ENCODE results near the gene TAS2R14. TPM values are rescaled to one million over a fixed set of nuclear protein-coding genes. Genes with fewer than 3 reads are reported as not detected.

The TAS2R14 gene
- total RNA-seq, 1 experiment from 2014 or later, result 1.3 TPM

- ChIA-PET POLR2A (no interaction called here), CTCF (no interaction called here)
- H3K27me3 Mint-ChIP-seq (ENCODE audit: low read depth), result no peaks in the 10 kb centered on the region
- peaks cover 8% of the 10 kb centered on the region; the same call in 1 of the 2 replicates for H3K36me3 Mint-ChIP-seq
- peaks cover 9% of the 10 kb centered on the region for H3K4me1 Mint-ChIP-seq
- no peak for ATAC-seq
- no peak overlapping the region for H3K4me3 Mint-ChIP-seq
- H3K9me3 Mint-ChIP-seq, result peaks cover 18% of the 10 kb centered on the region
- no peak overlapping the region for H3K27ac Mint-ChIP-seq
- DNase-seq (ENCODE audit: low spot score), result no peak
- no peak for TF ChIP-seq SMAD3 (CRISPR knock-in tag; IDR thresholded peaks at IDR 0.05; ENCODE audit: borderline replicate concordance)
Measured at GRCh38 chr12:10957741-10958140, 18.7 kb upstream of the TAS2R14 start.

GRCh38 chr12:10956085-10956484 is 17.0 kb upstream of the TAS2R14 start:
- H3K36me3 Mint-ChIP-seq, result peaks cover 10% of the 10 kb centered on the region
- H3K4me3 Mint-ChIP-seq, result no peak overlapping the region
- H3K4me1 Mint-ChIP-seq, result peaks cover 9% of the 10 kb centered on the region
- no peaks in the 10 kb centered on the region for H3K27me3 Mint-ChIP-seq (ENCODE audit: low read depth)
- H3K27ac Mint-ChIP-seq, result no peak overlapping the region
- no peak for DNase-seq (ENCODE audit: low spot score)
- H3K9me3 Mint-ChIP-seq, result peaks cover 20% of the 10 kb centered on the region
- no peak for TF ChIP-seq TP53 (CRISPR knock-in tag; IDR thresholded peaks at IDR 0.05)
- TF ChIP-seq STAT6 (CRISPR knock-in tag; conservative IDR thresholded peaks at IDR 0.05; ENCODE audit: low read depth), result no peak
- TF ChIP-seq ZNF219 (CRISPR knock-in tag; IDR thresholded peaks at IDR 0.05; ENCODE audit: borderline replicate concordance), result no peak
- TF ChIP-seq USF2 (CRISPR knock-in tag; IDR thresholded peaks at IDR 0.05), result no peak
- TF ChIP-seq USF1 (CRISPR knock-in tag; IDR thresholded peaks at IDR 0.05), result no peak
- TF ChIP-seq ZMAT4 (CRISPR knock-in tag; IDR thresholded peaks at IDR 0.05), result no peak
- no peak for TF ChIP-seq MXD4 (CRISPR knock-in tag; IDR thresholded peaks at IDR 0.05; ENCODE audit: borderline replicate concordance)
- no peak for TF ChIP-seq ZNF416 (CRISPR knock-in tag; IDR thresholded peaks at IDR 0.05)
- no peak for TF ChIP-seq GTF2I (CRISPR knock-in tag; conservative IDR thresholded peaks at IDR 0.05)
- TF ChIP-seq FOXJ3 (CRISPR knock-in tag; IDR thresholded peaks at IDR 0.05; ENCODE audit: borderline replicate concordance), result no peak
- ATAC-seq, result no peak
- ChIA-PET CTCF (no interaction called here), POLR2A (no interaction called here)

GRCh38 chr12:10952645-10953044 is 13.6 kb upstream of the TAS2R14 start:
- TF ChIP-seq PREB (CRISPR knock-in tag; IDR thresholded peaks at IDR 0.05; ENCODE audit: borderline replicate concordance), result no peak
- TF ChIP-seq ZNF138 (CRISPR knock-in tag; conservative IDR thresholded peaks at IDR 0.05), result no peak
- no peak for TF ChIP-seq KAT7 (CRISPR knock-in tag; IDR thresholded peaks at IDR 0.05; ENCODE audit: borderline replicate concordance)
- Mint-ChIP-seq H3K4me3 (no peak overlapping the region), H3K9me3 (peaks cover 45% of the 10 kb centered on the region), H3K36me3 (peaks cover 32% of the 10 kb centered on the region), H3K4me1 (peaks cover 9% of the 10 kb centered on the region), H3K27ac (no peak overlapping the region), H3K27me3 (ENCODE audit: low read depth) (no peaks in the 10 kb centered on the region)
- CTCF ChIA-PET, result interaction anchor here (0.7 kb wide), 1 partner anchor 247 kb away, joined by 3 read pairs; no protein-coding TSS in a partner anchor
- POLR2A ChIA-PET, result no interaction called here
- DNase-seq (ENCODE audit: low spot score) (no peak), ATAC-seq (no peak)

- Mint-ChIP-seq H3K36me3 (peaks cover 50% of the 10 kb centered on the region), H3K27ac (no peak overlapping the region), H3K9me3 (peaks cover 54% of the 10 kb centered on the region), H3K4me3 (no peak overlapping the region), H3K27me3 (ENCODE audit: low read depth) (no peaks in the 10 kb centered on the region; the same call in 1 of the 2 replicates), H3K4me1 (peaks cover 21% of the 10 kb centered on the region)
- CTCF ChIA-PET, result no interaction called here
- DNase-seq (ENCODE audit: low spot score) (no peak), ATAC-seq (no peak)
- POLR2A ChIA-PET, result no interaction called here
- TF ChIP-seq RORB (CRISPR knock-in tag; IDR thresholded peaks at IDR 0.05) (no peak), JUN (CRISPR knock-in tag; IDR thresholded peaks at IDR 0.05) (no peak), ZNF416 (CRISPR knock-in tag; IDR thresholded peaks at IDR 0.05) (no peak), TEAD1 (CRISPR knock-in tag; IDR thresholded peaks at IDR 0.05) (no peak), ELF4 (CRISPR knock-in tag; IDR thresholded peaks at IDR 0.05; ENCODE audit: low read depth) (no peak), FOXJ3 (CRISPR knock-in tag; IDR thresholded peaks at IDR 0.05; ENCODE audit: borderline replicate concordance) (no peak), GABPB1 (CRISPR knock-in tag; IDR thresholded peaks at IDR 0.05) (no peak), ATF6 (CRISPR knock-in tag; IDR thresholded peaks at IDR 0.05) (no peak), E2F5 (CRISPR knock-in tag; IDR thresholded peaks at IDR 0.05) (no peak), NFATC4 (CRISPR knock-in tag; IDR thresholded peaks at IDR 0.05) (no peak)
Measured at GRCh38 chr12:10943167-10943566, 4.1 kb upstream of the TAS2R14 start.

Measured in WTC11 (cell line).